GM18861 (cell line): Measurements from ENCODE around the gene NRXN2.

Experiments used
- ATAC-seq: cut with Tn5 transposase; IDR thresholded peaks from one replicate; pipeline ENCODE4 v1.9.1; 2021; ENCODE audit not compliant: unreplicated experiment

Gene NRXN2

GRCh38 chr11:64759131-64759721 lies 36.2 kb upstream of the NRXN2 start:
- no peak for ATAC-seq

GRCh38 chr11:64758330-64759079 lies 35.5 kb upstream of the NRXN2 start:
- no peak for ATAC-seq

GRCh38 chr11:64757549-64758329 lies 34.7 kb upstream of the NRXN2 start:
- ATAC-seq: no peak

GRCh38 chr11:64755681-64756361 lies 32.8 kb upstream of the NRXN2 start:
- no peak for ATAC-seq

- no peak for ATAC-seq
Measured at GRCh38 chr11:64754919-64755662, 32.1 kb upstream of the NRXN2 start.

- no peak for ATAC-seq
Measured at GRCh38 chr11:64754124-64754918, 31.3 kb upstream of the NRXN2 start.

- no peak for ATAC-seq
Measured at GRCh38 chr11:64753380-64754123, 30.6 kb upstream of the NRXN2 start.

GRCh38 chr11:64753019-64753379 lies 30.0 kb upstream of the NRXN2 start:
- no peak for ATAC-seq

GRCh38 chr11:64752175-64752970 lies 29.4 kb upstream of the NRXN2 start:
- ATAC-seq: no peak

- ATAC-seq: no peak
Measured at GRCh38 chr11:64751580-64751979, 28.6 kb upstream of the NRXN2 start.

- no peak for ATAC-seq
Measured at GRCh38 chr11:64751136-64751535, 28.1 kb upstream of the NRXN2 start.

GRCh38 chr11:64750361-64751054 lies 27.5 kb upstream of the NRXN2 start:
- no peak for ATAC-seq

- no peak for ATAC-seq
Measured at GRCh38 chr11:64747961-64748665, 25.1 kb upstream of the NRXN2 start.

- no peak for ATAC-seq
Measured at GRCh38 chr11:64746486-64746885, 23.5 kb upstream of the NRXN2 start.

- no peak for ATAC-seq
Measured at GRCh38 chr11:64745521-64746328, 22.7 kb upstream of the NRXN2 start.

- peak; percentile 23 for ATAC-seq
Measured at GRCh38 chr11:64745189-64745520, 22.2 kb upstream of the NRXN2 start.
